ENCODE results near the gene HOXA9. TPM values are rescaled to one million over a fixed set of nuclear protein-coding genes. Genes with fewer than 3 reads are reported as not detected.

Gene HOXA9
- total and polyA plus RNA-seq, 2 of the 4 experiments (the other 2 are of a cell fraction): 0.18 to 0.32 TPM

DNA sequence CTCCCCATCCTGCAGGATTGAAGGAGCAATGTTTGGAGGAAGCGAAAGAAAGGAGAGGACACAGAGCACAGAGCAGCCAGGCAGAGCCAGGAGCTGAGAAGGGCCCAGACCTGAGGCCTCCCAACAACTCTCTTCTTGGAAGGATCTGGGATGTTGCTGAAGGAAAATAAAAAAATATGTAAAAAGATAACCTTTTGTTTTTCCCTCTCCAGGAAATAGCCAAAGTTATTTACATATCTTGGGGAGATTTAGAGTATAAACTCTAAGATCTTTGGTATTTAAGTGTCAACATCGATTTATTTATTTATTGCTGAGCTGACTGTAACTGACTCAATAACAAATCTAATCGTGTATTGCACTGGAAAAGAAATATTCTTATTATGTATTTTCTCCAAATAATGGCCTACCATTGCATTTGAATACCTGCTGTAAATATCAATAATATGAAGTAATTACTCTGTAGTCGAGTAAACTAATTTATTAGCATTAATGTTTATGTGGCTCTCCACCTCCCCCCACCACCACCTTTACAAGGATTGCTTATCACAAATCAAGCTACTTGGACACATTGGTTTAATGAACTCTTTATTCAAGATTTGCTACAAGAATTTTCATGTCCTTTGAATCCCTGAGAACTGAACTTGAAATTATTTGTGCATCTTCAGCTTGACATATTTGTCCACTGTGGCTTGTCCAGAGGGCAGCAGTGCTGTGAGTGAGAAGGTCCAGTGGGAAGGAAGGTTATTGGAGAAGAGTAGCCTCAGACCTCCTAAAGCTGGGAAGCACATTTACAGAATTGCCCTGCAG is 21.5 kb upstream of the HOXA9 start (continued):
- no peak for TF ChIP-seq NFE2L2 (IDR thresholded peaks at IDR 0.05; ENCODE audit: low read depth, low read length)

DNA sequence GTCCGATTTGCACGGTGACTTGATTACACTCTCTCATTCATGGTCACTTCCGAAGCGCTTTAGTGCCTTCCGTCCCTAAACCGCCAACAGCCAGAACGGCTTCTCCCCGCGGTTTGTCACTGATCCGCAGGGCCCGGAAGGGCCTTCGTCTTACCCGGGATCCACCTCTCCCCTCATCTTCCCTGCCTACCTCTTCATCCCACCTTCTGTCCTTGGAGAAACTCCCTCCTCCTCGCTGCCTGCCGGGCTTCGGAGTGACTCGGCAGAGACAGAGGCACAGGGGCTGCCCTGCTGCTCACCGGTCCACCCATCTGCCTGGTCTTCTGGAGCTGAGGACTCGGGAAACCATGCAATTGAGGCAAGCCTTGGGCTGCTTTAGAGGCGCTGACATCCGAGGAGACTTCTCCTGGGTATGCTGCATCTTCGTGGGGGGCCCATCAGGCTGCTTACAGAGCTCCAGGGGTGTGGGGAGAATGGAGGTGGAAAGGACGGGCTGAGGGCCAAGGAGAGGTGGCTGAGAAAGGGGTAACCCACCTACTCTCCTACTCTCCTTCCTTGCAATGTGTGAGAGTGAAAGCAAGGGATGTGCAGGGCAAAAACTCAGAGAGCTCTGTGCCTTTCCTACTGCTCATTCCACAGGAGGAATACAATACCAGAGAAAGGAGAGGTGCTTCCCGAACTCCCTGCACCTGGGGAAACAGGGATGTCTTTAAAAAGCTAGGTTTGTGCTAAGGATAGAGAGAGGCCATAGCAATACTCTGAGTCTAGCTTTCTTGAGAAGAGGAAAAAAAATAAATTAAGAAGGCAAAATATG is 20.7 kb upstream of the HOXA9 start:
- no peak overlapping the region for H4K91ac ChIP-seq (ENCODE audit: insufficient read depth, low read depth, low read length)
- ChIA-PET CTCF (interaction anchor here (1.7 kb wide), 1 partner anchor 10 kb away, joined by 10 read pairs; no protein-coding TSS in a partner anchor), POLR2A (ENCODE audit: unreplicated experiment) (interaction anchor here (0.7 kb wide), 1 partner anchor 54 kb away, joined by 5 read pairs; no protein-coding TSS in a partner anchor)
- H3K36me3 ChIP-seq (ENCODE audit: control insufficient read depth, insufficient read depth, low read length): no peaks in the 10 kb centered on the region
- H2AFZ ChIP-seq (replicated peaks; ENCODE audit: low read length, poor library complexity): peak overlapping the region; percentile 33
- BruUV-seq (replicated peaks): no TSS peak
- no peak overlapping the region for H3K9ac ChIP-seq (ENCODE audit: low read depth, low read length)
- peaks cover 3% of the 10 kb centered on the region; the same call in 1 of the 2 replicates for H3K4me1 ChIP-seq (ENCODE audit: control insufficient read depth, insufficient read depth, low read length)
- H2BK120ac ChIP-seq (ENCODE audit: low read depth, low read length): no peak overlapping the region
- no peak overlapping the region for H3K23ac ChIP-seq (ENCODE audit: low read depth, low read length)
- WGBS, 2 experiments (ENCODE audit: extremely low coverage in 2 of 2, insufficient read length in 1 of 2): 10% methylated on average over 11 of the region's 24 CpGs; no CpG with 5 or more reads in 1 of the 2 experiments
- TF ChIP-seq USF2 (IDR thresholded peaks at IDR 0.05; ENCODE audit: low read depth, low read length) (no peak), SMC3 (IDR thresholded peaks at IDR 0.05; ENCODE audit: low read depth, low read length) (no peak), NFE2L2 (IDR thresholded peaks at IDR 0.05; ENCODE audit: low read depth, low read length) (no peak), FOS (IDR thresholded peaks at IDR 0.05; ENCODE audit: low read depth, low read length) (no peak)
- TF ChIP-seq, protein P1, sequence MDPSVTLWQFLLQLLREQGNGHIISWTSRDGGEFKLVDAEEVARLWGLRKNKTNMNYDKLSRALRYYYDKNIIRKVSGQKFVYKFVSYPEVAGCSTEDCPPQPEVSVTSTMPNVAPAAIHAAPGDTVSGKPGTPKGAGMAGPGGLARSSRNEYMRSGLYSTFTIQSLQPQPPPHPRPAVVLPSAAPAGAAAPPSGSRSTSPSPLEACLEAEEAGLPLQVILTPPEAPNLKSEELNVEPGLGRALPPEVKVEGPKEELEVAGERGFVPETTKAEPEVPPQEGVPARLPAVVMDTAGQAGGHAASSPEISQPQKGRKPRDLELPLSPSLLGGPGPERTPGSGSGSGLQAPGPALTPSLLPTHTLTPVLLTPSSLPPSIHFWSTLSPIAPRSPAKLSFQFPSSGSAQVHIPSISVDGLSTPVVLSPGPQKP (IDR thresholded peaks at IDR 0.05; ENCODE audit: borderline replicate concordance, low read depth, low read length): no peak
- ATAC-seq (ENCODE audit: low read depth): no peak
- H2BK5ac ChIP-seq (ENCODE audit: low read depth, low read length, poor library complexity, severe bottlenecking): no peak overlapping the region
- H2AK5ac ChIP-seq (ENCODE audit: low read depth, low read length): no peak overlapping the region
- no peak overlapping the region for H3K18ac ChIP-seq (ENCODE audit: low read depth, low read length)
- intact Hi-C loops (cut with micrococcal nuclease) (no loop called here), dilution Hi-C loops (cut with HindIII; ENCODE audit: low sequenced_read_pairs, unreplicated experiment) (no loop called here), in situ Hi-C loops (cut with MboI; ENCODE audit: low sequenced_read_pairs) (no loop called here)
- no peak overlapping the region for H2BK15ac ChIP-seq (ENCODE audit: low read depth, low read length)
- H3K14ac ChIP-seq (replicated peaks; ENCODE audit: low read depth, low read length): no peak overlapping the region
- no peaks in the 10 kb centered on the region for H3K9me1 ChIP-seq (ENCODE audit: insufficient read depth, low read length)
- H3K79me1 ChIP-seq (ENCODE audit: low read depth in 1 of 2, low read length in 2 of 2): no peaks in the 10 kb centered on the region
- H3K4ac ChIP-seq (ENCODE audit: low read depth, low read length): no peak overlapping the region
- H2BK20ac ChIP-seq (ENCODE audit: low read depth, low read length): no peak overlapping the region
- peaks cover 93% of the 10 kb centered on the region for H3K27me3 ChIP-seq (ENCODE audit: control insufficient read depth, insufficient read depth, low read length)
- H3K4me2 ChIP-seq (ENCODE audit: low read depth, low read length): no peak overlapping the region
- no peak overlapping the region for H3K27ac ChIP-seq (ENCODE audit: insufficient read depth, low read length)
- H4K5ac ChIP-seq (ENCODE audit: low read depth, low read length): no peak overlapping the region
- H3K4me3 ChIP-seq (ENCODE audit: insufficient read depth, low read depth, low read length): no peak overlapping the region
- no peak overlapping the region for H2AK9ac ChIP-seq (replicated peaks; ENCODE audit: low read depth, low read length, poor library complexity)
- peaks cover 17% of the 10 kb centered on the region; the same call in 1 of the 2 replicates for H4K20me1 ChIP-seq (ENCODE audit: insufficient read depth, low read length)
- no peak overlapping the region for H4K8ac ChIP-seq (ENCODE audit: low read depth in 2 of 2, low read length in 2 of 2)
- peaks cover 17% of the 10 kb centered on the region; the same call in 1 of the 2 replicates for H3K9me3 ChIP-seq (ENCODE audit: control insufficient read depth, insufficient read depth, low read length)
- no peak for DNase-seq
- no peak overlapping the region for H3K56ac ChIP-seq (ENCODE audit: extremely low read depth, insufficient read depth, low read length)

Measured in IMR-90 (cell line).